GM13977 (cell line): ENCODE results near the gene SLC17A3.

ENCODE experiments used
- DNase-seq: peaks from one replicate; pipeline ENCODE4 v3.0.0; 2012; ENCODE audit warnings: low spot score
- in situ Hi-C: fragments of 300-500 bp; cut with MboI; formaldehyde crosslinking; loops from one replicate; pipeline ENCODE4 v1.12.0; 2022; ENCODE audit warnings: low sequenced_read_pairs, low pct_unique_long_range_greater_than_20kb, mixed read lengths, inconsistent platforms; ENCODE audit not compliant: unreplicated experiment
- TF ChIP-seq, protein P1 (sequence below): IDR thresholded peaks from 2 replicates; pipeline ENCODE4 v1.5.1; 2012; ENCODE audit warnings: mild to moderate bottlenecking, control low read depth; ENCODE audit not compliant: insufficient read depth; ENCODE audit errors: extremely low read depth, missing control alignments

Gene SLC17A3, protein sequence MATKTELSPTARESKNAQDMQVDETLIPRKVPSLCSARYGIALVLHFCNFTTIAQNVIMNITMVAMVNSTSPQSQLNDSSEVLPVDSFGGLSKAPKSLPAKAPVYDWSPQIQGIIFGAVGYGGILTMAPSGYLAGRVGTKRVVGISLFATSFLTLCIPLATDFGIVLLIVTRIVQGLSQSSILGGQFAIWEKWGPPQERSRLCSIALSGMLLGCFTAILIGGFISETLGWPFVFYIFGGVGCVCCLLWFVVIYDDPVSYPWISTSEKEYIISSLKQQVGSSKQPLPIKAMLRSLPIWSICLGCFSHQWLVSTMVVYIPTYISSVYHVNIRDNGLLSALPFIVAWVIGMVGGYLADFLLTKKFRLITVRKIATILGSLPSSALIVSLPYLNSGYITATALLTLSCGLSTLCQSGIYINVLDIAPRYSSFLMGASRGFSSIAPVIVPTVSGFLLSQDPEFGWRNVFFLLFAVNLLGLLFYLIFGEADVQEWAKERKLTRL

DNA sequence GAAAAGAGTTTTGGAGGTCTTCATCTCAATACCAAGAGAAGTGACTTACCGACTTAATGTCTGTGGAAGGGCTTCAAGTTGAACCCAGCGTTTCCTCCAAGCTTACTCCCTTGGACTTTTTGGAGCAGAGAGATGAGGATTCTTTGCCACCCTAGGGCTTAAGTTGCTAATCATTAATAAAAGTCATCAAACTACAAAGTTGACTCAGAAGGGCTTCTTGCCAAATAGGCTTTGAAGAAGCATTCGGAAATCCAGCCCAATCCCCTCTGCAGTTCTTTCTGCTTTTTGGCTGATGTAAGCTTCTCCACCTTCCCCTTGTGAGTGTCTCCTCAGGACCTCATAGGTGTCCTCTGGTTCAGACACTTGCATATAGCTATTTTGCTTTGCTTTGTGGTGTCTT, at the start of gene SLC17A3:
Gene SLC17A3, minus strand, starts transcription at position 126 of the 400 bp plus-strand sequence. CDS start 5,856 bp downstream, outside the sequence.
- TF ChIP-seq, protein P1, sequence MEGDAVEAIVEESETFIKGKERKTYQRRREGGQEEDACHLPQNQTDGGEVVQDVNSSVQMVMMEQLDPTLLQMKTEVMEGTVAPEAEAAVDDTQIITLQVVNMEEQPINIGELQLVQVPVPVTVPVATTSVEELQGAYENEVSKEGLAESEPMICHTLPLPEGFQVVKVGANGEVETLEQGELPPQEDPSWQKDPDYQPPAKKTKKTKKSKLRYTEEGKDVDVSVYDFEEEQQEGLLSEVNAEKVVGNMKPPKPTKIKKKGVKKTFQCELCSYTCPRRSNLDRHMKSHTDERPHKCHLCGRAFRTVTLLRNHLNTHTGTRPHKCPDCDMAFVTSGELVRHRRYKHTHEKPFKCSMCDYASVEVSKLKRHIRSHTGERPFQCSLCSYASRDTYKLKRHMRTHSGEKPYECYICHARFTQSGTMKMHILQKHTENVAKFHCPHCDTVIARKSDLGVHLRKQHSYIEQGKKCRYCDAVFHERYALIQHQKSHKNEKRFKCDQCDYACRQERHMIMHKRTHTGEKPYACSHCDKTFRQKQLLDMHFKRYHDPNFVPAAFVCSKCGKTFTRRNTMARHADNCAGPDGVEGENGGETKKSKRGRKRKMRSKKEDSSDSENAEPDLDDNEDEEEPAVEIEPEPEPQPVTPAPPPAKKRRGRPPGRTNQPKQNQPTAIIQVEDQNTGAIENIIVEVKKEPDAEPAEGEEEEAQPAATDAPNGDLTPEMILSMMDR: no peak
- in situ Hi-C loops: no loop called here

DNA sequence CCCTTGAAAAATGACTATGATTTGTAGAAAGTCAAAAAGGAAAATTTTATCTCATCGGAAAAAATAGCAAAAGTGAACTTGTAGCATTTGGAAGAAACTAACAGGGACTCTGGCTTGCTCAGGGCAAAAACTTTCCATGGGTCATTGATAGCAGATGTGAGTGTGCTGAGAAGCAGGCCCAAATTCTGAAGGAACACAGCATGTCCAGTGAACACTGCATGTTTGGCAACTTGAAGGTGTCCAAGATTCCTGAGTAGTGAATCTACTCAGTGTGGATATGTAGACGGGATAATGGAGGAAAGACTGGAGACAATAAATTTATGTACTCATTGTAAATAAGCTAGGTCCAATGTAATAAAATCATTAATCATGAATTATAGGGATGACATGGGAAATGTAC, 48.3 kb upstream of the SLC17A3 start:
- in situ Hi-C loops: no loop called here
- no peak for DNase-seq
- TF ChIP-seq, protein P1: no peak

More for the DNA sequence above, at the start of gene SLC17A3:
- DNase-seq: no peak

DNA sequence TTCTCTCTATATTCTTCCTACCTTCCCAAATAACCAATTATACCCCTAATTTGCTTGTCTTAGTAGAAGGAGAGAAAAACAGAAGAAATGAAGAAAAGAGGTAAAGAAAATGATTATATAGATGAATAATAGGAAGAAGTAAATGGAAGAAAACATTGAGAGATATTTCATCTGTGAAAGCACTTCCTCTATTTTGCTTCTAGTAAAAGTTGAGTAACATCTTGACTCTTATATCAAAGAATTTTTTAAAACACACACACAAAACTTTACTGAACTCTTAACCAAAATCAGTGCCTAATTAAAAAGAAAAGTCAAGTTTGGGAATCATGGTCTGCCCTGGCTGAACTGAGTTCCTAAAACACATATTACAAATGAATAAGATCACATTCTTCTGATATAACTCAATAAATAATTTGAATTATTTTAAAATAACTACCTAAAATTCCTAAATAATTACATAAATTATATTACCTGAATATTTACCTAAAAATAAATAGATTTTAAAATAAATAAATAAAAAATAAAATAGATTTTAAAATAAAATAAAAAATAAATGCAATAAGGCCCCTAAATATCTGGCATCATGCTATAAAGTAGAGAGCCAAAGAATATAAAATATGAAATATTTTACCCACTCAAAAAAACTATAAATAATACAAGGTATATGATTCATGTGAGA, 47.6 kb upstream of the SLC17A3 start:
- TF ChIP-seq, protein P1: no peak
- in situ Hi-C loops: no loop called here
- DNase-seq: no peak

DNA sequence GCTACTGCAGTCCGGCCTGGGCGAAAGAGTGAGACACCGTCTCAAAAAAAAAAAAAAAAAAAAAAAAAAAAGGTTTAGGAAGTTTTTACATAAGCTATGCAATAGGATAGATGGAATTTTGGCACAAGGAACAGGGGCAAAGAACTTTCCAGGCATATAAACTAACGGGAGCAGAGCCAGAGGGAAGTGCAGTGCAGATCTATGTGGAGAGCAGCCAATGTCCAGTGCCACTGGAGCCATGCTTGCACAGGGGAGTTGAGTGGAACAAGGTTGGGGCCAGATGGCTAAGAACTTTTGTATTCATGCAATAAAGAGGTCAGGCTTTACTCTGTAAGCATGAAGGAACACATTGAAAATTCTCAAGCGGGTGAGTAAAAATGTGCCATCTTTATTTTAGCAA, 45.6 kb upstream of the SLC17A3 start:
- TF ChIP-seq, protein P1: no peak
- in situ Hi-C loops: no loop called here
- no peak for DNase-seq

DNA sequence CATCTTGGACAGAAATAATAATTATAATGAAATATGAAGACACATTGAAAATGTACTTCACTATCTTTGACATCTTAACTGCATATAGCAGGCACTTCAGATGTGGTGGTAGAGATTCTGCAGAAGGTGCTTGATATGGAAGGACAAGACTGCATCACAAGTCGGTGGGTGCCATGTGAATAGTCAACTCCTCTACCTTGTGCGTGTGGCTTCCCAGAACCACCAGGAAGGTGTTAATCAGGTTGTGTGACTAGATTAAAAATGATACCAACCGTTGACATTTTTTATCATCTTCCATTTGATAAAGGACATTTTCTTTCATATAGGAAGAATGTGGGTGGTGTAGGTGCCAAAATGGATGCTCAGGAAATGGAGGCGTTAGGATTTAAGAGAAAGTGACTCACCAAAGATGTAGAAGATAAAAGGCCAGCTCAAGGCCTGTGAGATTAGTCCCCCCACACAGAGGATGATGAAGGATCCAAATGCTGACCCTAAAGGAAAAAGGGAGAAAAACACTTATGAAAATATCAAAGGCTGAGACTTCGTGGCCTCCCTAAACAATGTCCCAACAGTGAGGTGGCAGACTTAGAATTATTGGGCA, 44.1 kb upstream of the SLC17A3 start:
- in situ Hi-C loops: no loop called here
- DNase-seq: no peak

More for the DNA sequence above, 44.1 kb upstream of the SLC17A3 start:
- TF ChIP-seq, protein P1: no peak
